Measurements from ENCODE around the gene SLC7A6OS. TPM values are rescaled to one million over a fixed set of nuclear protein-coding genes. Genes with fewer than 3 reads are reported as not detected.

Gene SLC7A6OS
- total and polyA plus RNA-seq, 8 donors: 5.2 to 8.1 (median 6.5) TPM

- H3K27me3 ChIP-seq: no peaks in the 10 kb centered on the region
- no peak overlapping the region for H3K4me3 ChIP-seq
- WGBS, 2 donors: 56 to 61% methylated on average over 4 of the region's 4 CpGs
- no peak for DNase-seq
- no peak for ATAC-seq
- H3K27ac ChIP-seq: peak overlapping the region in 1 of 4 donors; percentile 17
- H3K9me3 ChIP-seq: no peaks in the 10 kb centered on the region
- TF ChIP-seq, protein P1, sequence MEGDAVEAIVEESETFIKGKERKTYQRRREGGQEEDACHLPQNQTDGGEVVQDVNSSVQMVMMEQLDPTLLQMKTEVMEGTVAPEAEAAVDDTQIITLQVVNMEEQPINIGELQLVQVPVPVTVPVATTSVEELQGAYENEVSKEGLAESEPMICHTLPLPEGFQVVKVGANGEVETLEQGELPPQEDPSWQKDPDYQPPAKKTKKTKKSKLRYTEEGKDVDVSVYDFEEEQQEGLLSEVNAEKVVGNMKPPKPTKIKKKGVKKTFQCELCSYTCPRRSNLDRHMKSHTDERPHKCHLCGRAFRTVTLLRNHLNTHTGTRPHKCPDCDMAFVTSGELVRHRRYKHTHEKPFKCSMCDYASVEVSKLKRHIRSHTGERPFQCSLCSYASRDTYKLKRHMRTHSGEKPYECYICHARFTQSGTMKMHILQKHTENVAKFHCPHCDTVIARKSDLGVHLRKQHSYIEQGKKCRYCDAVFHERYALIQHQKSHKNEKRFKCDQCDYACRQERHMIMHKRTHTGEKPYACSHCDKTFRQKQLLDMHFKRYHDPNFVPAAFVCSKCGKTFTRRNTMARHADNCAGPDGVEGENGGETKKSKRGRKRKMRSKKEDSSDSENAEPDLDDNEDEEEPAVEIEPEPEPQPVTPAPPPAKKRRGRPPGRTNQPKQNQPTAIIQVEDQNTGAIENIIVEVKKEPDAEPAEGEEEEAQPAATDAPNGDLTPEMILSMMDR (IDR thresholded peaks at IDR 0.05): no peak
- H3K4me1 ChIP-seq: no peaks in the 10 kb centered on the region
- intact Hi-C loops (cut with DNase I): no loop called here
- H3K36me3 ChIP-seq: peaks cover 0 to under 1% (median 0%) of the 10 kb centered on the region in 3 donors
- no peak for FAIRE-seq
Observed at GRCh38 chr16:68331879-68332410, 21.2 kb upstream of the SLC7A6OS start.

DNA sequence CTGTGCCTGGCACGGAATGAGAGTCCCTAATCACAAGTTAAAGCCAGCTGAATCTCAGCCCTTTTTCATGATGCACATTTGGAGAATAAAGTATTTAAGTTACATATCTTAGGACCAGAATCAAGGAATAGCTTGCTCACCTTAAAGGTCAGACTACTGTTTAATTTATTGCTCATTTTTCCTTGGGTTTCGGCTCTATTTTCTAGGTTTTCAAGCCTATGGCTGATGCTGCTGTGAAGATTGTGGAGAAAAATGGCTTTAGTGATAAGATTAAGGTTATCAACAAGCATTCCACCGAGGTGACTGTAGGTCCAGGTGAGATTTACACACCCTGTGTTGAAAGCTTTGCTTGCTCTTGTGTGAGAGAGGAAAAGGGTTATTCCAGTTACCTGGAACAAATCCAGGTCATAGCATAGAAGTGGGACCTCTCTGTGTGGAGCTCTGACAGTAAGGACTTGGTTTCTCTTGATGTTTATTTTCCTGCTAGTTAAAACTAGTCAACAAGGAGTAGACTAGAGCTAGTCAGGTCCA, 18.2 kb upstream of the SLC7A6OS start:
- FAIRE-seq (no peak), ATAC-seq (no peak), DNase-seq (no peak)
- Histone ChIP-seq H3K27ac (no peak overlapping the region), H3K4me1 (no peaks in the 10 kb centered on the region), H3K9me3 (no peaks in the 10 kb centered on the region), H3K4me3 (no peak overlapping the region), H3K27me3 (no peaks in the 10 kb centered on the region), H3K36me3 (peaks cover 0 to 9% (median 0%) of the 10 kb centered on the region in 3 donors)
- 34 to 35% methylated on average over 3 of the region's 3 CpGs for WGBS, 2 donors
- TF ChIP-seq, protein P1 (IDR thresholded peaks at IDR 0.05): no peak
- intact Hi-C loops (cut with DNase I): loop anchor here in 2 of 3 donors (5.0 kb wide), 2 partner anchors 67 to 72 kb away; partner anchors contain the start of gene SLC7A6 (in 1 of the 2)

DNA sequence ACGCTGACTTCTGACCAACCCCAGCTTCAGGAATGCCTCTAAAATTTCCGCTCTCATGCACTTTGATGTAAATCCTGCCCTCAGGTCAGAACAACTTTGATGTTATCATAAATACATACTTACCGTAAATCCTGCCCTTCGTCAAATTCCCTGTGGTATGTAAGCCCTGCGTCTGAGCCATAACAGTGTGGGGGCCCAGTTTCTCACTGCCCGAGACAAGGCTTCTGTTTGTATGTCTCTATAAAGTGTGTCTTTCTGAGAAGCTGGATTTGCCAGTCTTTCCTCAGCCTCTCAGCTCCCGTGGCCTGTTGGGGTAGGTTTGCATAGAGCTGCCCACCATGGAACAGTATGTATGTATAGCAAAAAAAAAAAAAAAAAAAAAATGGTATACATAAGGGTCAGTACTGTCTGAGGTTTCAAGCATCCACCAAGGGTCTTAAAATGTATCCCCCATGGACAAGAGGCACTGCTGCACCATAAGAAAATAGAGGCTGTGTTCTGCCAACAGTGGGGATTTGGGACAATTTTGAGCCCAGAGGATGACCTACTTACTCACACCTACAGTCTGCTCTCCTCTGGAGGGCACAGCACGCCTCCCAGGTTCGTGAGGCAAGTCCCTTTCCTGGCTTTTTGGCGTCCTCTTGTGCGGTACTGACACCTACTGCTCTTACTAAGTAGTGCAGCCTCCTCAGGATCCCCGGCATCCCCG, 17.6 kb upstream of the SLC7A6OS start:
- TF ChIP-seq, protein P1 (IDR thresholded peaks at IDR 0.05): peak; percentile 74 to 89 (median 84)
- Histone ChIP-seq H3K4me1 (no peaks in the 10 kb centered on the region), H3K36me3 (peaks cover 0 to 9% (median 0%) of the 10 kb centered on the region in 3 donors), H3K4me3 (no peak overlapping the region), H3K9me3 (no peaks in the 10 kb centered on the region), H3K27ac (no peak overlapping the region), H3K27me3 (no peaks in the 10 kb centered on the region)
- FAIRE-seq (no peak), DNase-seq (peak; percentile 67 to 87 (median 76)), ATAC-seq (peak; percentile 97 to 99 (median 98))
- 37 to 38% methylated on average over 13 of the region's 13 CpGs for WGBS, 2 donors
- intact Hi-C loops (cut with DNase I): loop anchor here in 2 of 3 donors (5.0 kb wide), 2 partner anchors 66 to 71 kb away; partner anchors contain the start of gene SLC7A6 (in 1 of the 2)

DNA sequence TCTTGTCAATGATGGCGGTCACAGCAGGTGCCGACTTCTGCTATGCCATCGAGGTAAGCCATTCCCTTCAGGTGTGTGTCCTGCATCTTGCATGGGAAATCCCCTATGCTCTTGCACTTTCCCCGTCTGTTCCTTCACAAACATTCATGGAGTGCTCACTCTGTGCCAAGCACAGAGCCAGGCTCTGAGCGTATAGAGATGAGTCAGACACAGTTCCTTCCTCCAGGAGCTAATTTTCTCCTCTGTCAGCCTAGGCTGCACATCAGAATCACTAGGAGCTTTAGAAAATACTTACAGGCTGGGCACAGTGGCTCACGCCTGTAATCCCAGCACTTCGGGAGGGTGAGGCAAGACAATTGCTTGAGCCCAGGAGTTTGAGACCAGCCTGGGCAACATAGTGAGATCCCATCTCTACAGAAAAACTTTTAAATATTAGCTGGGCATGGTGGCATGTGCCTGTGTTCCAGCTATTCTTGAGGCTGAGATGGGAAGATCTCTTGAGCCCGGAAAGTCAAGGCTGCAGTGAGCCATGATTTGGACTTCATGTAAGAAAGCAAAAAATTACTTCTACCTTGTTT, 14.1 kb upstream of the SLC7A6OS start:
- TF ChIP-seq, protein P1 (IDR thresholded peaks at IDR 0.05): no peak
- no peak for ATAC-seq
- DNase-seq: no peak
- Histone ChIP-seq H3K4me1 (no peaks in the 10 kb centered on the region), H3K36me3 (peaks cover 0 to 9% (median 6%) of the 10 kb centered on the region in 3 donors), H3K4me3 (no peak overlapping the region), H3K27ac (no peak overlapping the region), H3K9me3 (no peaks in the 10 kb centered on the region), H3K27me3 (no peaks in the 10 kb centered on the region)
- intact Hi-C loops (cut with DNase I): loop anchor here in 2 of 3 donors (5.0 kb wide), 2 partner anchors 63 to 68 kb away; partner anchors contain the start of gene SLC7A6 (in 1 of the 2)
- WGBS, 2 donors: 91 to 93% methylated on average over 8 of the region's 8 CpGs
- no peak for FAIRE-seq

Data from pancreas (tissue), 10 donors.